ENCODE results near the gene GRWD1.

- TF ChIP-seq POLR2AphosphoS5 (IDR thresholded peaks at IDR 0.05): peak in 1 of 2 donors; percentile 24
- TF ChIP-seq POLR2A (IDR thresholded peaks at IDR 0.05): peak in 1 of 4 donors; percentile 60
- TF ChIP-seq, protein P1, sequence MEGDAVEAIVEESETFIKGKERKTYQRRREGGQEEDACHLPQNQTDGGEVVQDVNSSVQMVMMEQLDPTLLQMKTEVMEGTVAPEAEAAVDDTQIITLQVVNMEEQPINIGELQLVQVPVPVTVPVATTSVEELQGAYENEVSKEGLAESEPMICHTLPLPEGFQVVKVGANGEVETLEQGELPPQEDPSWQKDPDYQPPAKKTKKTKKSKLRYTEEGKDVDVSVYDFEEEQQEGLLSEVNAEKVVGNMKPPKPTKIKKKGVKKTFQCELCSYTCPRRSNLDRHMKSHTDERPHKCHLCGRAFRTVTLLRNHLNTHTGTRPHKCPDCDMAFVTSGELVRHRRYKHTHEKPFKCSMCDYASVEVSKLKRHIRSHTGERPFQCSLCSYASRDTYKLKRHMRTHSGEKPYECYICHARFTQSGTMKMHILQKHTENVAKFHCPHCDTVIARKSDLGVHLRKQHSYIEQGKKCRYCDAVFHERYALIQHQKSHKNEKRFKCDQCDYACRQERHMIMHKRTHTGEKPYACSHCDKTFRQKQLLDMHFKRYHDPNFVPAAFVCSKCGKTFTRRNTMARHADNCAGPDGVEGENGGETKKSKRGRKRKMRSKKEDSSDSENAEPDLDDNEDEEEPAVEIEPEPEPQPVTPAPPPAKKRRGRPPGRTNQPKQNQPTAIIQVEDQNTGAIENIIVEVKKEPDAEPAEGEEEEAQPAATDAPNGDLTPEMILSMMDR (IDR thresholded peaks at IDR 0.05): no peak
- no peak for TF ChIP-seq EP300 (IDR thresholded peaks at IDR 0.05)
Measured at GRCh38 chr19:48502350-48503018, 56.7 kb downstream of the GRWD1 start.
